ENCODE data around the gene MIB1.

DNA sequence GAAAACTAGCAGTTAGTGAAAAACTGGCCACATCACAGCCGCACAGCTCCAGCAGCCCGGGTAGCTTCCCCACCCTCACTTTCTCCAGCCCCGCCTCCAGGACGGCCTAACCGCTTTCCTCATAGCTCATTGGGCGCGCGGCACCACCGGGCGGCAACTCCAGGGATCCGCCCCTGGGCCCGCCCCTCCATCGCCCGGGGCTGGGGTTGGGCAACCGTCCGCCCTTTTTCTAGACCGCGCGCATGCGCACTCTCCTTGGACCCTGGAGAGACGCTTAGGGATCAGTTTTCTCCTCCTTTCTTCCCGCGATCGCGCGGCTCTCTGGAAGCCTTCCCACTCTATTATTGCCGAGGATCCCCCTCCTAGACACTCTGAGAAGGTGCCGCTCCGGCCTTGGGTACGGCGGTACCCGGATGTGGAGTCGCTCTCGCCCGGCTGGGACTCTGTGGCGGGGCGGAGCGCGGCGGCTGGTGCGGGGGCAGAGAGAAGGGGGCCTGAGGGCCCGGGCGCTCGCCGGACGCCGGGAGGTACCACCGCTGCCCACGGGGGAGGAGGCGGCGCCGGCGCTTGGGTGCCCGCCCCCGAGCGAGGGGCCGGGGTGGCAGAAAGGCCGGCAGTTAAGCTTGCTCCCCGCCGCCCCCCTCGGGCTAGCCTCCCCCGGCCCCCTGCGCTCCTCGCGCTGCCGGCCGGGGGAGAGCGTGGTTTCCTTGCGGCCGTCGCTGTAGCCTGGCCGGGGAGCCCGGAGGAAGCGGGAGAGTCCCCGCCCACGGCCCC is at the start of gene MIB1:
- TF ChIP-seq EZH2 (IDR thresholded peaks at IDR 0.05; ENCODE audit: borderline replicate concordance, insufficient read depth, low read depth, low read length, poor library complexity, severe bottlenecking) = no peak
- TF ChIP-seq, protein P1, sequence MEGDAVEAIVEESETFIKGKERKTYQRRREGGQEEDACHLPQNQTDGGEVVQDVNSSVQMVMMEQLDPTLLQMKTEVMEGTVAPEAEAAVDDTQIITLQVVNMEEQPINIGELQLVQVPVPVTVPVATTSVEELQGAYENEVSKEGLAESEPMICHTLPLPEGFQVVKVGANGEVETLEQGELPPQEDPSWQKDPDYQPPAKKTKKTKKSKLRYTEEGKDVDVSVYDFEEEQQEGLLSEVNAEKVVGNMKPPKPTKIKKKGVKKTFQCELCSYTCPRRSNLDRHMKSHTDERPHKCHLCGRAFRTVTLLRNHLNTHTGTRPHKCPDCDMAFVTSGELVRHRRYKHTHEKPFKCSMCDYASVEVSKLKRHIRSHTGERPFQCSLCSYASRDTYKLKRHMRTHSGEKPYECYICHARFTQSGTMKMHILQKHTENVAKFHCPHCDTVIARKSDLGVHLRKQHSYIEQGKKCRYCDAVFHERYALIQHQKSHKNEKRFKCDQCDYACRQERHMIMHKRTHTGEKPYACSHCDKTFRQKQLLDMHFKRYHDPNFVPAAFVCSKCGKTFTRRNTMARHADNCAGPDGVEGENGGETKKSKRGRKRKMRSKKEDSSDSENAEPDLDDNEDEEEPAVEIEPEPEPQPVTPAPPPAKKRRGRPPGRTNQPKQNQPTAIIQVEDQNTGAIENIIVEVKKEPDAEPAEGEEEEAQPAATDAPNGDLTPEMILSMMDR (IDR thresholded peaks at IDR 0.05) = no peak
